Measurements from ENCODE around the gene SEC11A. TPM values are rescaled to one million over a fixed set of nuclear protein-coding genes. Genes with fewer than 3 reads are reported as not detected.

The SEC11A gene
- total RNA-seq, 1 donor from 2014 or later: 168 TPM

DNA sequence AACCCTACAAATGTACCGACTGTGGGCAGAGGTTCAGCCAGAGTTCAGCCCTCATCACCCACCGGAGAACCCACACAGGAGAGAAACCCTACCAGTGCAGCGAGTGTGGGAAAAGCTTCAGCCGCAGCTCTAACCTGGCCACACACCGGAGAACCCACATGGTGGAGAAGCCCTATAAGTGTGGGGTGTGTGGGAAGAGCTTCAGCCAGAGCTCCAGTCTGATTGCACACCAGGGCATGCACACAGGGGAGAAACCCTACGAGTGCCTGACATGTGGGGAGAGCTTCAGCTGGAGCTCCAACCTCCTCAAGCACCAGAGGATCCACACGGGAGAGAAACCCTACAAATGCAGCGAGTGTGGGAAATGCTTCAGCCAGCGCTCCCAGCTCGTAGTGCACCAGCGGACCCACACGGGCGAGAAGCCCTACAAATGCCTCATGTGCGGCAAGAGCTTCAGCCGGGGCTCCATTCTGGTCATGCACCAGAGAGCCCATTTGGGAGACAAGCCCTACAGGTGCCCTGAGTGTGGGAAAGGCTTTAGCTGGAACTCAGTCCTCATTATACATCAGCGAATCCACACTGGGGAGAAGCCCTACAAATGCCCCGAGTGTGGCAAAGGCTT, 94.5 kb downstream of the SEC11A start:
- intact Hi-C loops (cut with DNase I): no loop called here
- no peak for DNase-seq
- H3K4me3 ChIP-seq: no peak overlapping the region

DNA sequence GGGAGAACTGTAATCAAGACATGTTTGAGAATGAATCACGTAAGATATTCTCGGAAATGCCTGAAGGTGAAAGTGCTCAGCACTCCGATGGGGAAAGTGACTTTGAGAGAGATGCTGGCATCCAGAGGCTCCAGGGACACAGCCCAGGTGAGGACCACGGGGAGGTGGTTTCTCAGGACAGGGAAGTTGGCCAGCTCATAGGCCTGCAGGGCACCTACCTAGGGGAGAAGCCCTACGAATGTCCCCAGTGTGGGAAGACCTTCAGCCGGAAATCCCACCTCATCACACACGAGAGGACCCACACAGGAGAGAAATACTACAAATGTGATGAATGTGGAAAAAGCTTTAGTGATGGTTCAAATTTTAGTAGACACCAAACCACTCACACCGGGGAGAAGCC, 95.3 kb downstream of the SEC11A start:
- intact Hi-C loops (cut with DNase I): no loop called here
- Histone ChIP-seq H3K4me3 (no peak overlapping the region), H3K9me3 (peaks cover 17% of the 10 kb centered on the region), H3K27ac (no peak overlapping the region), H3K4me1 (peaks cover 4% of the 10 kb centered on the region), H3K36me3 (no peaks in the 10 kb centered on the region), H3K27me3 (no peaks in the 10 kb centered on the region)
- DNase-seq (no peak), ATAC-seq (no peak)
- TF ChIP-seq, protein P1, sequence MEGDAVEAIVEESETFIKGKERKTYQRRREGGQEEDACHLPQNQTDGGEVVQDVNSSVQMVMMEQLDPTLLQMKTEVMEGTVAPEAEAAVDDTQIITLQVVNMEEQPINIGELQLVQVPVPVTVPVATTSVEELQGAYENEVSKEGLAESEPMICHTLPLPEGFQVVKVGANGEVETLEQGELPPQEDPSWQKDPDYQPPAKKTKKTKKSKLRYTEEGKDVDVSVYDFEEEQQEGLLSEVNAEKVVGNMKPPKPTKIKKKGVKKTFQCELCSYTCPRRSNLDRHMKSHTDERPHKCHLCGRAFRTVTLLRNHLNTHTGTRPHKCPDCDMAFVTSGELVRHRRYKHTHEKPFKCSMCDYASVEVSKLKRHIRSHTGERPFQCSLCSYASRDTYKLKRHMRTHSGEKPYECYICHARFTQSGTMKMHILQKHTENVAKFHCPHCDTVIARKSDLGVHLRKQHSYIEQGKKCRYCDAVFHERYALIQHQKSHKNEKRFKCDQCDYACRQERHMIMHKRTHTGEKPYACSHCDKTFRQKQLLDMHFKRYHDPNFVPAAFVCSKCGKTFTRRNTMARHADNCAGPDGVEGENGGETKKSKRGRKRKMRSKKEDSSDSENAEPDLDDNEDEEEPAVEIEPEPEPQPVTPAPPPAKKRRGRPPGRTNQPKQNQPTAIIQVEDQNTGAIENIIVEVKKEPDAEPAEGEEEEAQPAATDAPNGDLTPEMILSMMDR (IDR thresholded peaks at IDR 0.05): no peak

More for the DNA sequence above, 94.5 kb downstream of the SEC11A start:
- Histone ChIP-seq H3K36me3 (no peaks in the 10 kb centered on the region), H3K27me3 (no peaks in the 10 kb centered on the region), H3K9me3 (peaks cover 17% of the 10 kb centered on the region), H3K27ac (no peak overlapping the region), H3K4me1 (peaks cover 4% of the 10 kb centered on the region)
- TF ChIP-seq, protein P1 (IDR thresholded peaks at IDR 0.05): no peak
- no peak for ATAC-seq

Other genes with a start within 250 kb of the SEC11A start
- gene ZSCAN2, start 115.1 kb downstream of the SEC11A start, total RNA-seq: 5.8 TPM
- gene WDR73, start 61.9 kb downstream of the SEC11A start, total RNA-seq: 29.4 TPM
- gene NMB, start 57.9 kb downstream of the SEC11A start, total RNA-seq: 9.0 TPM
- gene ZNF592, start 32.5 kb upstream of the SEC11A start, total RNA-seq: 33.3 TPM
- gene ALPK3, start 101.2 kb upstream of the SEC11A start, total RNA-seq: 21.0 TPM
- gene SLC28A1, start 168.5 kb upstream of the SEC11A start, total RNA-seq: not detected